ENCODE measurements around the gene HUS1. TPM values are rescaled to one million over a fixed set of nuclear protein-coding genes. Genes with fewer than 3 reads are reported as not detected.

Gene HUS1
- total and polyA plus RNA-seq, 2 of the 4 experiments (the other 2 are of a cell fraction): 16.2 to 18.3 TPM

DNA sequence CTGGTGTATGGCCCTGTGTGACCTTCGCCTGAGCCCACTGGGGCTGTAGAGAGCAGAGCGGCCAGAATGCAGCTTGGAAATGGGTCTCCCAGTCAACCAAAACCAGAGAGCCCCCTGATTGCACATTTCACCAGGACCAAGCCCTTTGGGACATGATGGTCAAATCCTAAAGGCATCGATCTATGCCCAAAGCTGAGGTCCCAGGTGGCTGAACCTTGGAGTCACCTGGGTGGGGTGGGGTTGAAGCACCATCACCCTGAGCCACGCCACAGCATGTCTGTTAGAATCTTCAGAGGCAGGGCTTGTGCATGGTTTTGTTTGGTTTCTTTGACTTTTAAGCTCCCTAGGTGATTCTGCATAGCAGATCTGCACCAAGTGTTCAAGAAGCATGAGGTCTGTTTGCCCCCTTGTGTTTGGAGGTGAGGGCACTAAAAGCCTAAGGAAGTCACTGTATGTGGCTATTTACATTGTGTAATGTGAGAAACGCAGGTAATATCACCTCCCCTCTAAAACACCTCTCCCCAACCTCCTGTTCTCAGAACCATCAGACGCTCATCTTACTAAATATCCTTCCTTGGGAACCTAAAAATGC, 40.7 kb downstream of the HUS1 start:
- peak overlapping the region; percentile 80 for H3K4ac ChIP-seq (ENCODE audit: low read depth, low read length)
- in situ Hi-C loops (cut with MboI; ENCODE audit: low sequenced_read_pairs) (no loop called here), intact Hi-C loops (cut with micrococcal nuclease) (no loop called here), dilution Hi-C loops (cut with HindIII; ENCODE audit: low sequenced_read_pairs, unreplicated experiment) (no loop called here)
- no peak overlapping the region for H3K4me3 ChIP-seq (ENCODE audit: insufficient read depth, low read depth, low read length)
- H4K5ac ChIP-seq (ENCODE audit: low read depth, low read length): no peak overlapping the region
- no peaks in the 10 kb centered on the region for H4K20me1 ChIP-seq (ENCODE audit: insufficient read depth, low read length)
- H3K79me1 ChIP-seq (ENCODE audit: low read depth in 1 of 2, low read length in 2 of 2): peaks cover 0 to 7% of the 10 kb centered on the region in 2 experiments; a peak in 1 of 4 replicates
- no peaks in the 10 kb centered on the region for H3K36me3 ChIP-seq (ENCODE audit: control insufficient read depth, insufficient read depth, low read length)
- H3K27ac ChIP-seq (ENCODE audit: insufficient read depth, low read length): no peak overlapping the region
- H3K27me3 ChIP-seq (ENCODE audit: control insufficient read depth, insufficient read depth, low read length): no peaks in the 10 kb centered on the region
- H2BK5ac ChIP-seq (ENCODE audit: low read depth, low read length, poor library complexity, severe bottlenecking): no peak overlapping the region
- H4K91ac ChIP-seq (ENCODE audit: insufficient read depth, low read depth, low read length): no peak overlapping the region
- H2AFZ ChIP-seq (replicated peaks; ENCODE audit: low read length, poor library complexity): no peak overlapping the region
- H3K9me3 ChIP-seq (ENCODE audit: control insufficient read depth, insufficient read depth, low read length): no peaks in the 10 kb centered on the region
- TF ChIP-seq RAD21 (IDR thresholded peaks at IDR 0.05; ENCODE audit: low read length): peak; percentile 37; the same call in 1 of the 2 replicates
- TF ChIP-seq, protein P1, sequence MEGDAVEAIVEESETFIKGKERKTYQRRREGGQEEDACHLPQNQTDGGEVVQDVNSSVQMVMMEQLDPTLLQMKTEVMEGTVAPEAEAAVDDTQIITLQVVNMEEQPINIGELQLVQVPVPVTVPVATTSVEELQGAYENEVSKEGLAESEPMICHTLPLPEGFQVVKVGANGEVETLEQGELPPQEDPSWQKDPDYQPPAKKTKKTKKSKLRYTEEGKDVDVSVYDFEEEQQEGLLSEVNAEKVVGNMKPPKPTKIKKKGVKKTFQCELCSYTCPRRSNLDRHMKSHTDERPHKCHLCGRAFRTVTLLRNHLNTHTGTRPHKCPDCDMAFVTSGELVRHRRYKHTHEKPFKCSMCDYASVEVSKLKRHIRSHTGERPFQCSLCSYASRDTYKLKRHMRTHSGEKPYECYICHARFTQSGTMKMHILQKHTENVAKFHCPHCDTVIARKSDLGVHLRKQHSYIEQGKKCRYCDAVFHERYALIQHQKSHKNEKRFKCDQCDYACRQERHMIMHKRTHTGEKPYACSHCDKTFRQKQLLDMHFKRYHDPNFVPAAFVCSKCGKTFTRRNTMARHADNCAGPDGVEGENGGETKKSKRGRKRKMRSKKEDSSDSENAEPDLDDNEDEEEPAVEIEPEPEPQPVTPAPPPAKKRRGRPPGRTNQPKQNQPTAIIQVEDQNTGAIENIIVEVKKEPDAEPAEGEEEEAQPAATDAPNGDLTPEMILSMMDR (conservative IDR thresholded peaks at IDR 0.05; ENCODE audit: low read depth, low read length): peak; percentile 23; the same call in 1 of the 2 replicates
- no peak for TF ChIP-seq POLR2A (IDR thresholded peaks at IDR 0.05; ENCODE audit: low read depth, low read length)
- 0 out of 2 replicates have a peak overlapping the region, but pooled peaks have one; percentile 29 for H3K14ac ChIP-seq (replicated peaks; ENCODE audit: low read depth, low read length)
- peaks cover 22% of the 10 kb centered on the region for H3K9me1 ChIP-seq (ENCODE audit: insufficient read depth, low read length)
- H2BK15ac ChIP-seq (ENCODE audit: low read depth, low read length): 0 out of 3 replicates have a peak overlapping the region, but pooled peaks have one; percentile 88
- H3K4me2 ChIP-seq (ENCODE audit: low read depth, low read length): no peak overlapping the region
- no peak overlapping the region for H3K56ac ChIP-seq (ENCODE audit: extremely low read depth, insufficient read depth, low read length)
- H3K9ac ChIP-seq (ENCODE audit: low read depth, low read length): no peak overlapping the region
- no peak overlapping the region; a peak in 1 of 4 replicates for H4K8ac ChIP-seq (ENCODE audit: low read depth in 2 of 2, low read length in 2 of 2)
- H3K4me1 ChIP-seq (ENCODE audit: control insufficient read depth, insufficient read depth, low read length): peaks cover 16% of the 10 kb centered on the region
- H2AK5ac ChIP-seq (ENCODE audit: low read depth, low read length): no peak overlapping the region; the same call in 1 of the 2 replicates
- DNase-seq (no peak), ATAC-seq (ENCODE audit: low read depth) (no peak)
- no peak overlapping the region; the same call in 1 of the 2 replicates for H3K23ac ChIP-seq (ENCODE audit: low read depth, low read length)
- H2BK20ac ChIP-seq (ENCODE audit: low read depth, low read length): peak overlapping the region; percentile 70
- H3K18ac ChIP-seq (ENCODE audit: low read depth, low read length): no peak overlapping the region
- POLR2A ChIA-PET (ENCODE audit: unreplicated experiment): no interaction called here
- CTCF ChIA-PET: interaction anchor here (0.6 to 2.0 kb wide), 4 partner anchors 10 to 672 kb away, joined by 3 to 5 read pairs (median 4); no protein-coding TSS in a partner anchor
- peak overlapping the region; percentile 86 for H2BK120ac ChIP-seq (ENCODE audit: low read depth, low read length)
- no TSS peak for BruUV-seq (replicated peaks)
- H2AK9ac ChIP-seq (replicated peaks; ENCODE audit: low read depth, low read length, poor library complexity): no peak overlapping the region
- WGBS, 2 experiments (ENCODE audit: extremely low coverage in 2 of 2, insufficient read length in 1 of 2): 67% methylated on average over 2 of the region's 6 CpGs; no CpG with 5 or more reads in 1 of the 2 experiments
